Thoracic aorta (tissue), 2 donors: Measurements from ENCODE around the gene MRPL34. TPM values are rescaled to one million over a fixed set of nuclear protein-coding genes. Genes with fewer than 3 reads are reported as not detected.

Source experiments
- ATAC-seq: fragments of 150-250 bp; one replicate; pipeline ENCODE4 v1.8.0; 2017; ENCODE audit warnings: low read depth; ENCODE audit not compliant: insufficient number of reproducible peaks, low FRiP score
- DNase-seq: peaks from one replicate; pipeline ENCODE4 v3.0.0-alpha.2; 2020; ENCODE audit warnings: low spot score
- H3K27ac ChIP-seq, 2 donors: fragments of 200-600 bp; sonication (generic); 1 replicate in 1 of 2; 2 replicates in 1 of 2; pipeline ENCODE4 v1.5.1; 2016; ENCODE audit warnings: mild to moderate bottlenecking in 2 of 2, moderate library complexity in 2 of 2
- H3K27me3 ChIP-seq: fragments of 200-600 bp; sonication (generic); replicated peaks from 2 replicates; pipeline ENCODE4 v1.6.0; 2016; ENCODE audit warnings: mild to moderate bottlenecking; ENCODE audit not compliant: insufficient read depth
- H3K36me3 ChIP-seq: fragments of 200-600 bp; sonication (generic); one replicate; pipeline ENCODE4 v1.5.1; 2016
- H3K4me1 ChIP-seq, 2 donors: fragments of 200-600 bp; sonication (generic); 1 replicate in 1 of 2; 2 replicates in 1 of 2; pipeline versions ENCODE4 v1.5.1 to v1.6.0; 2016; ENCODE audit warnings: low read depth in 2 of 2, mild to moderate bottlenecking in 1 of 2; ENCODE audit not compliant: control insufficient read depth in 1 of 2
- H3K4me3 ChIP-seq: fragments of 200-600 bp; sonication (generic); 2 replicates; pipeline ENCODE4 v1.5.1; 2016; ENCODE audit warnings: mild to moderate bottlenecking
- H3K9me3 ChIP-seq: fragments of 200-600 bp; sonication (generic); 2 replicates; pipeline ENCODE4 v1.5.1; 2016
- CTCF ChIP-seq: fragments of 200-600 bp; sonication (generic); IDR thresholded peaks from one replicate; pipeline ENCODE4 v1.5.1; 2019; ENCODE audit warnings: antibody characterized with exemption
- total RNA-seq, 2 donors: library from RNA; depleted of rRNA; stranded (reverse); fragments of >200 nt; gene quantifications; one replicate each; pipeline versions ENCODE4 v1.1.0 to v1.2.3, GENCODE V29; 2016

Gene MRPL34
- total RNA-seq, 2 donors from 2014 or later: 132 to 140 TPM

DNA sequence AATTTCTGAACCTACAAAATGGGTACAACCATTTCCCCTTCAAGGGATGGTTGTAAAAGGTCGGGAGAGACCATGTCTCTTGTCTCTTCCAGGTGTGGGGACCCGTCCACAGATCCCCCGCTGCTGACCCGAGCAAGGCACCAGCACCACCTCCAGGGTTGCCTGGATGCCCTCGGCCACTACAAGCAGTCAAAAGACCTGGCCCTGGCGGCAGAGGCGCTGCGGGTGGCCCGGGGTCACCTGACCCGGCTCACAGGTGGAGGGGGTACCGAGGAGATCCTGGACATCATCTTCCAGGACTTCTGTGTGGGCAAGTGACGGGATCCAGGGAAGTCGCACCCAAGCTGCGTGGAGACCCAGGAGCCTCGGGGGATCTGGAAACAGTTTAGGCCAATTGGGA is 35.7 kb downstream of the MRPL34 start:
- H3K9me3 ChIP-seq: no peaks in the 10 kb centered on the region
- no peak for TF ChIP-seq CTCF
- ATAC-seq (no peak), DNase-seq (no peak)
- no peak overlapping the region for H3K4me3 ChIP-seq
- no peak overlapping the region for H3K27ac ChIP-seq
- peaks cover 9% of the 10 kb centered on the region for H3K36me3 ChIP-seq
- H3K27me3 ChIP-seq: no peaks in the 10 kb centered on the region
- peaks cover 7 to 19% of the 10 kb centered on the region in 2 donors for H3K4me1 ChIP-seq

GRCh38 chr19:17341845-17342244 is 36.2 kb downstream of the MRPL34 start:
- H3K4me1 ChIP-seq: peaks cover 7 to 24% of the 10 kb centered on the region in 2 donors
- no peaks in the 10 kb centered on the region for H3K27me3 ChIP-seq
- peaks cover 9% of the 10 kb centered on the region for H3K36me3 ChIP-seq
- no peak for TF ChIP-seq CTCF
- H3K27ac ChIP-seq: no peak overlapping the region
- DNase-seq (no peak), ATAC-seq (no peak)
- no peak overlapping the region for H3K4me3 ChIP-seq
- no peaks in the 10 kb centered on the region for H3K9me3 ChIP-seq

GRCh38 chr19:17346109-17346671 is 40.5 kb downstream of the MRPL34 start:
- Histone ChIP-seq H3K4me1 (peaks cover 22 to 39% of the 10 kb centered on the region in 2 donors), H3K4me3 (no peak overlapping the region), H3K27ac (peak overlapping the region; percentile 73 to 94), H3K36me3 (peaks cover 9% of the 10 kb centered on the region), H3K27me3 (no peaks in the 10 kb centered on the region), H3K9me3 (no peaks in the 10 kb centered on the region)
- peak; percentile 96 for TF ChIP-seq CTCF
- DNase-seq: no peak
- ATAC-seq: no peak

- ATAC-seq (peak; percentile 45), DNase-seq (no peak)
- Histone ChIP-seq H3K27me3 (no peaks in the 10 kb centered on the region), H3K36me3 (no peaks in the 10 kb centered on the region), H3K4me3 (peak overlapping the region; percentile 17), H3K4me1 (peaks cover 22 to 39% of the 10 kb centered on the region in 2 donors), H3K27ac (peak overlapping the region; percentile 73 to 94), H3K9me3 (no peaks in the 10 kb centered on the region)
- TF ChIP-seq CTCF: no peak
These were observed 41.7 kb downstream of the MRPL34 start for GRCh38 chr19:17347361-17347760.

DNA sequence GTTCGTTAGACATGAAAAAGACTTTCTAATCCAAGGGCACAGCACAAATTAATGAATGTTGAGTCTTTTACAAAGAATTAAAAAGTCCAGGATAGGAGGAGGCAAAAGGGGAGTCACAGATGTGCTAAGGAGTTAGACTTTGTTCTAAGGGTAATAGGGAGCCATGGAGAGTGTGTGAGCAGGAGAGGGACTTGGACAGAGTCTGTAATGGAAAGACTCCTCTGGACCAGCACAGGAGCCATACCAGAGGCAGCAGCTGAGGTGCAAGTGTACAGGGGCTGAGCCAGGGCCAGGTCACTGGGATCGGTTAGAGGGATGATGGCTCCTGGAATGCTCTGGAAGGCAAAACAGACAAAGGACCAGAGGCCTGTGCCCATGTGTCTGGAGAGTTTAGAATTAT is 42.2 kb downstream of the MRPL34 start:
- no peaks in the 10 kb centered on the region for H3K36me3 ChIP-seq
- no peaks in the 10 kb centered on the region for H3K9me3 ChIP-seq
- no peaks in the 10 kb centered on the region for H3K27me3 ChIP-seq
- H3K4me3 ChIP-seq: peak overlapping the region; percentile 17
- H3K4me1 ChIP-seq: peaks cover 22 to 43% of the 10 kb centered on the region in 2 donors
- DNase-seq (no peak), ATAC-seq (no peak)
- TF ChIP-seq CTCF: no peak
- peak overlapping the region; percentile 73 to 94 for H3K27ac ChIP-seq
